K562 (cell line): ENCODE results near the gene ING4. TPM values are rescaled to one million over a fixed set of nuclear protein-coding genes. Genes with fewer than 3 reads are reported as not detected.

Source experiments
- ADNP ChIP-seq: fragments of 200-800 bp; sonication (Bioruptor generic); IDR thresholded peaks from 2 replicates; pipeline ENCODE4 v1.6.1; 2016; ENCODE audit warnings: missing genetic modification characterization, missing compliant biosample characterization
- ASH1L ChIP-seq: fragments of 450-650 bp; IDR thresholded peaks from 2 replicates; pipeline ENCODE4 v1.6.1; 2018; ENCODE audit warnings: borderline replicate concordance, mild to moderate bottlenecking, low read depth; ENCODE audit not compliant: partially characterized antibody
- BRF2 ChIP-seq: IDR thresholded peaks from 3 replicates; pipeline ENCODE4 v1.6.1; 2011; ENCODE audit warnings: borderline replicate concordance, mild to moderate bottlenecking; ENCODE audit not compliant: insufficient read length, insufficient read depth
- CHCHD3 ChIP-seq: fragments of 250-450 bp; sonication (Bioruptor Pico); IDR thresholded peaks from 2 replicates; pipeline ENCODE4 v2.1.2; 2022; ENCODE audit warnings: mild to moderate bottlenecking
- CXXC5 ChIP-seq: fragments of 250-450 bp; sonication (Bioruptor Pico); IDR thresholded peaks from 2 replicates; pipeline ENCODE4 v1.8.0; 2022; ENCODE audit warnings: inconsistent platforms, mild to moderate bottlenecking, moderate library complexity
- ETV5 ChIP-seq: sonication (generic); formaldehyde crosslinking; IDR thresholded peaks from 2 replicates; pipeline ENCODE4 v1.4.0; 2020; ENCODE audit warnings: low read depth, mild to moderate bottlenecking, missing genetic modification reagents
- HNRNPUL1 ChIP-seq: fragments of 200-400 bp; formaldehyde crosslinking; IDR thresholded peaks from 2 replicates; pipeline ENCODE4 v1.6.1; 2017; ENCODE audit warnings: low read length
- KAT2B ChIP-seq: IDR thresholded peaks from one replicate; pipeline ENCODE4 v1.6.1; 2012; ENCODE audit warnings: low read depth, mild to moderate bottlenecking, control low read depth, inconsistent platforms, low read length, moderate library complexity
- KLF13 ChIP-seq: fragments of 450-650 bp; IDR thresholded peaks from 2 replicates; pipeline ENCODE4 v1.6.1; 2016; ENCODE audit warnings: missing genetic modification characterization, low read depth, mild to moderate bottlenecking, missing compliant biosample characterization, moderate library complexity, borderline replicate concordance
- MTA1 ChIP-seq: fragments of 450-650 bp; IDR thresholded peaks from 2 replicates; pipeline ENCODE4 v1.6.1; 2017; ENCODE audit warnings: borderline replicate concordance
- MXI1 ChIP-seq: IDR thresholded peaks from 2 replicates; pipeline ENCODE4 v1.6.1; 2011; ENCODE audit warnings: low read depth, mild to moderate bottlenecking, improper control_type of control experiment, low read length
- RFX1 ChIP-seq: fragments of 450-650 bp; IDR thresholded peaks from 2 replicates; pipeline ENCODE4 v1.6.1; 2016; ENCODE audit warnings: mild to moderate bottlenecking, moderate library complexity
- SAP30 ChIP-seq: fragments of 200-600 bp; sonication (generic); IDR thresholded peaks from 2 replicates; pipeline ENCODE4 v1.6.1; 2012; ENCODE audit warnings: borderline replicate concordance, low read depth, mild to moderate bottlenecking, moderate library complexity, low read length, control low read depth, inconsistent platforms; ENCODE audit not compliant: insufficient read depth, poor library complexity, severe bottlenecking
- SMAD1 ChIP-seq: fragments of 150-350 bp; IDR thresholded peaks from 2 replicates; pipeline ENCODE4 v1.6.1; 2014; ENCODE audit warnings: low read length, low read depth; ENCODE audit not compliant: partially characterized antibody
- SPI1 ChIP-seq: IDR thresholded peaks from 2 replicates; pipeline ENCODE4 v1.6.1; 2011; ENCODE audit warnings: low read depth, low read length, control low read depth, borderline replicate concordance
- TAL1 ChIP-seq: fragments of 450-650 bp; IDR thresholded peaks from 2 replicates; pipeline ENCODE4 v1.6.1; 2016; ENCODE audit warnings: mild to moderate bottlenecking
- TCF15 ChIP-seq: fragments of 250-450 bp; sonication (Bioruptor Pico); IDR thresholded peaks from 2 replicates; pipeline ENCODE4 v1.8.0; 2022; ENCODE audit warnings: moderate library complexity, mild to moderate bottlenecking, inconsistent platforms
- ZBTB17 ChIP-seq: fragments of 450-650 bp; formaldehyde crosslinking; IDR thresholded peaks from 2 replicates; pipeline ENCODE4 v1.4.0; 2020; ENCODE audit warnings: mild to moderate bottlenecking
- ZBTB9 ChIP-seq: fragments of 450-650 bp; formaldehyde crosslinking; IDR thresholded peaks from 2 replicates; pipeline ENCODE4 v1.4.0; 2020; ENCODE audit warnings: mild to moderate bottlenecking, moderate library complexity
- ZNF143 ChIP-seq: sonication (generic); formaldehyde crosslinking; IDR thresholded peaks from 2 replicates; pipeline ENCODE4 v1.9.0; 2022; ENCODE audit warnings: mild to moderate bottlenecking, missing genetic modification reagents
- ZNF24 ChIP-seq: fragments of 450-650 bp; IDR thresholded peaks from 2 replicates; pipeline ENCODE4 v1.6.1; 2016
- ZNF263 ChIP-seq: sonication (generic); formaldehyde crosslinking; IDR thresholded peaks from 2 replicates; pipeline ENCODE4 v1.8.0; 2022; ENCODE audit warnings: mild to moderate bottlenecking, missing genetic modification reagents, borderline replicate concordance
- ZNF398 ChIP-seq: fragments of 250-450 bp; sonication (Bioruptor Pico); IDR thresholded peaks from 2 replicates; pipeline ENCODE4 v1.8.0; 2021; ENCODE audit warnings: moderate library complexity, mild to moderate bottlenecking, inconsistent platforms
- ZNF436 ChIP-seq: fragments of 250-450, 450-650 bp; sonication (Bioruptor Pico); formaldehyde crosslinking; IDR thresholded peaks from 2 replicates; pipeline ENCODE4 v1.7.0; 2020; ENCODE audit warnings: mild to moderate bottlenecking
- ZNF586 ChIP-seq: fragments of 450-650 bp; formaldehyde crosslinking; conservative IDR thresholded peaks from 2 replicates; pipeline ENCODE4 v1.4.0; 2020; ENCODE audit warnings: mild to moderate bottlenecking, moderate library complexity
- polyA plus RNA-seq, 8 experiments: library from polyadenylated mRNA; depleted of rRNA in 4 of 8; stranded (reverse) in 5 of 8; unstranded in 3 of 8; fragments of >200 nt; fragmentation: Nextera tagmentation in 2 of 8; fragmentation: Illumina TruSeq in 1 of 8; extraction: Ambion mirVana in 2 of 8; extraction: Trizol in 1 of 8; gene quantifications; 2 replicates each; pipeline versions ENCODE4 v1.2.1 to v1.2.3, GENCODE V29; 2011 to 2014; ENCODE audit warnings: inconsistent platforms in 1 of 8, missing spikeins in 1 of 8
- total RNA-seq, 7 experiments: library from RNA; depleted of rRNA in 6 of 7; stranded (reverse); fragments of >200 nt in 6 of 7; fragmentation: Illumina TruSeq in 2 of 7; extraction: Trizol in 2 of 7; gene quantifications; 2 replicates each; pipeline versions ENCODE4 v1.2.1 to v1.2.3, GENCODE V29; 2011 to 2021; ENCODE audit warnings: low replicate concordance in 1 of 7

ING4 gene
- total and polyA plus RNA-seq, 9 of the 15 experiments (the other 6 are each of a cell fraction or from before 2014, with no cell fraction given): 6.6 to 30.2 (median 15.7) TPM

- TF ChIP-seq SPI1 (no peak), HNRNPUL1 (no peak), ASH1L (no peak), ZNF143 (CRISPR knock-in tag) (no peak), KLF13 (tag) (no peak), CXXC5 (CRISPR knock-in tag) (peak; percentile 43), ZBTB17 (CRISPR knock-in tag) (peak; percentile 52; the same call in 1 of the 2 replicates), ETV5 (CRISPR knock-in tag) (no peak), ADNP (tag) (no peak; the same call in 1 of the 2 replicates), SAP30 (no peak), SMAD1 (no peak), ZNF263 (CRISPR knock-in tag) (peak; percentile 91), ZBTB9 (CRISPR knock-in tag) (0 out of 2 replicates have a peak, but pooled peaks have one; percentile 80), KAT2B (no peak), TAL1 (no peak), TCF15 (no peak), ZNF24 (no peak), MXI1 (no peak), CHCHD3 (no peak), BRF2 (no peak), RFX1 (no peak), ZNF398 (CRISPR knock-in tag) (no peak), MTA1 (peak; percentile 47; the same call in 1 of the 2 replicates), ZNF586 (CRISPR knock-in tag) (no peak), ZNF436 (no peak)
Observed at GRCh38 chr12:6613776-6614512, 49.0 kb downstream of the ING4 start (continued).
